Lower lobe of right lung (tissue), 2 donors: ENCODE measurements around the gene ETV6. TPM values are rescaled to one million over a fixed set of nuclear protein-coding genes. Genes with fewer than 3 reads are reported as not detected.

Source experiments
- ATAC-seq, 2 donors: fragments of 200-7000 bp; cut with Tn5 transposase; one replicate each; pipeline ENCODE4 v1.9.1; 2020 to 2022; ENCODE audit warnings: mild to moderate bottlenecking in 2 of 2, moderate library complexity in 2 of 2
- DNase-seq: peaks from one replicate; pipeline ENCODE4 v3.0.0-alpha.2; 2020
- H3K27ac ChIP-seq: fragments of 200-600 bp; one replicate; pipeline ENCODE4 v1.8.0; 2022
- H3K27me3 ChIP-seq: fragments of 200-600 bp; one replicate; pipeline ENCODE4 v1.8.0; 2022; ENCODE audit warnings: low read depth
- H3K36me3 ChIP-seq: fragments of 200-600 bp; one replicate; pipeline ENCODE4 v1.8.0; 2022; ENCODE audit warnings: mild to moderate bottlenecking
- H3K4me1 ChIP-seq: fragments of 200-600 bp; one replicate; pipeline ENCODE4 v1.8.0; 2022
- H3K4me3 ChIP-seq: fragments of 200-600 bp; one replicate; pipeline ENCODE4 v1.8.0; 2022; ENCODE audit warnings: mild to moderate bottlenecking
- H3K9me3 ChIP-seq: fragments of 200-600 bp; one replicate; pipeline ENCODE4 v1.8.0; 2022
- CTCF ChIP-seq: fragments of 200-600 bp; IDR thresholded peaks from one replicate; pipeline ENCODE4 v1.8.0; 2022; ENCODE audit warnings: antibody characterized with exemption, mild to moderate bottlenecking
- intact Hi-C: fragments of 100-400 bp; cut with DNase I; formaldehyde crosslinking; loops from one replicate; pipeline ENCODE4 v1.11.0; 2022
- long read RNA-seq: library from polyadenylated mRNA; unstranded; transcript quantifications from one replicate; pipeline ENCODE4 v2.0.0, GENCODE V29; 2021
- total RNA-seq: library from RNA; stranded (reverse); fragmentation: NEBNext Ultra II Directional; extraction: Animal tissue kit (Norgen Biotek cat#: 25700); gene quantifications from one replicate; pipeline ENCODE4 v1.2.1, GENCODE V29; 2021
- donor health status: DM: no; HTN: yes; CAD: no; lungs with severe emphysema.

ETV6 gene
- 48.4 TPM for total RNA-seq
- long read RNA-seq, full-length matches to known transcripts = 32 of 77 reads
- long read RNA-seq, partial matches to known transcripts = 4 of 77 reads
- long read RNA-seq, other reads (novel, unspliced or antisense) = 41 of 77 reads

GRCh38 chr12:11649413-11650285, at the start of gene ETV6:
TSS of gene ETV6 (plus strand) at chr12:11649674. CDS start at chr12:11650128, 454 bp downstream.
- Histone ChIP-seq H3K4me3 (peak within 1 kb of the TSS; percentile 82), H3K4me1 (peaks cover 35% of the 10 kb centered on the region), H3K27ac (peak within 1 kb of the TSS; percentile 96), H3K27me3 (no peaks in the 10 kb centered on the region), H3K36me3 (no peaks in the 10 kb centered on the region), H3K9me3 (no peaks in the 10 kb centered on the region)
- peak; percentile 71 to 72 for ATAC-seq
- peak; percentile 77 for DNase-seq
- intact Hi-C loops = no loop called here
- no peak for TF ChIP-seq CTCF

- Histone ChIP-seq H3K4me3 (no peak overlapping the region), H3K27ac (no peak overlapping the region), H3K27me3 (no peaks in the 10 kb centered on the region), H3K36me3 (no peaks in the 10 kb centered on the region), H3K4me1 (peaks cover 4% of the 10 kb centered on the region), H3K9me3 (no peaks in the 10 kb centered on the region)
- no peak for TF ChIP-seq CTCF
- intact Hi-C loops = no loop called here
- ATAC-seq (no peak), DNase-seq (no peak)
Measured at GRCh38 chr12:11600199-11600598, 49.3 kb upstream of the ETV6 start.

DNA sequence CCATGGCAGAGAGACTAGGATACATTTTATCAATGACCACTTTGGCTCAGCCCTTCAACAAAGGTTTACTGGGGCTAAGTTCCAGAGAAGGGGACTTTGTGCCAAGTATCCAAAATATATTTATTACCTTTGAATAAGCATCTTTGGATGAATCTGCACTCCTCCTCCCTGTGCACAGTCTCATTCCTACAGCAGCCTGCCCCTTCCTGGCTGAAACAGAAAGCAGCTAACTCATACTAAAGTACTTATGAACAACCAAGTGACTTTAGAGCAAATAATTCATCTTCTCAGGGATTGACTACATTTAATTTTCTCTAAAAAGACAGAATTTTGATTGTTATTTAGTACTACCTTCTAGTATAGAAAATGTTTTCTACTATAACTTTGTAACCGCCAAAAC, 47.8 kb upstream of the ETV6 start:
- Histone ChIP-seq H3K4me1 (peaks cover 4% of the 10 kb centered on the region), H3K36me3 (no peaks in the 10 kb centered on the region), H3K27me3 (no peaks in the 10 kb centered on the region), H3K9me3 (no peaks in the 10 kb centered on the region), H3K4me3 (no peak overlapping the region), H3K27ac (no peak overlapping the region)
- ATAC-seq (no peak), DNase-seq (no peak)
- intact Hi-C loops = no loop called here
- TF ChIP-seq CTCF = no peak

GRCh38 chr12:11607313-11608081, 42.0 kb upstream of the ETV6 start:
- Histone ChIP-seq H3K9me3 (no peaks in the 10 kb centered on the region), H3K27ac (no peak overlapping the region), H3K27me3 (no peaks in the 10 kb centered on the region), H3K4me1 (no peaks in the 10 kb centered on the region), H3K4me3 (no peak overlapping the region), H3K36me3 (no peaks in the 10 kb centered on the region)
- no peak for TF ChIP-seq CTCF
- intact Hi-C loops = no loop called here
- no peak for DNase-seq
- peak; percentile 52 to 56 for ATAC-seq

DNA sequence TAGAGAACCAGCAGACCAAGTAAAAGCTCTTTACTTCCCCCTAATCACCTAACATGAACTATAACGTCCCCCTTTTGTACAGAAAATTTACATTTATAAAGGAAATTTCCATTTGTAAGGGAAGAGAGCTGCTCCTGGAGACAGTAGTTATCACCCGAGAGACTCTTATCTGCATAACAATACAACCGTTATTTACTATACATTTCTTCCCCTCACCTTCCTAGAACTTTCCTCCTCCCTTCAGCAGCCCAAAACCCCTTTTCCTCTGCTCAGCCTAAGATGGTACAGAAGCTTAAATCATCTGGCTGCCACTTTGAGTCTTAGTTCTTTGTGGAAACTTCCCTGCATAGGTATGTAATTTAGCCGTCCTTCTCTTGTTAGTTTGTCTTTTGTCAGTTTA, 40.4 kb upstream of the ETV6 start:
- H3K36me3 ChIP-seq = no peaks in the 10 kb centered on the region
- H3K27me3 ChIP-seq = no peaks in the 10 kb centered on the region
- intact Hi-C loops = no loop called here
- no peak for TF ChIP-seq CTCF
- H3K4me3 ChIP-seq = no peak overlapping the region
- no peaks in the 10 kb centered on the region for H3K9me3 ChIP-seq
- ATAC-seq (no peak), DNase-seq (no peak)
- no peak overlapping the region for H3K27ac ChIP-seq
- no peaks in the 10 kb centered on the region for H3K4me1 ChIP-seq
